GM18867 (cell line): ENCODE data around the gene OS9.

Experiments
- ATAC-seq: cut with Tn5 transposase; IDR thresholded peaks from one replicate; pipeline ENCODE4 v1.9.1; 2021; ENCODE audit warnings: mild to moderate bottlenecking, moderate library complexity; ENCODE audit not compliant: unreplicated experiment

The OS9 gene

GRCh38 chr12:57722716-57723629 is 29.0 kb downstream of the OS9 start:
- no peak for ATAC-seq

GRCh38 chr12:57723630-57723962 is 29.7 kb downstream of the OS9 start:
- no peak for ATAC-seq

- no peak for ATAC-seq
These were observed 30.3 kb downstream of the OS9 start for GRCh38 chr12:57724003-57724935.

- no peak for ATAC-seq
These were observed 31.2 kb downstream of the OS9 start for GRCh38 chr12:57724936-57725740.

- ATAC-seq = no peak
These were observed 31.9 kb downstream of the OS9 start for GRCh38 chr12:57725851-57726150.

- ATAC-seq = peak; percentile 63
These were observed 32.4 kb downstream of the OS9 start for GRCh38 chr12:57726151-57726883.

- ATAC-seq = peak; percentile 28
These were observed 33.2 kb downstream of the OS9 start for GRCh38 chr12:57726884-57727757.

GRCh38 chr12:57727758-57728395 is 33.9 kb downstream of the OS9 start:
- no peak for ATAC-seq

- ATAC-seq = no peak
These were observed 35.5 kb downstream of the OS9 start for GRCh38 chr12:57729321-57729844.

- ATAC-seq = no peak
These were observed 36.6 kb downstream of the OS9 start for GRCh38 chr12:57730336-57731067.

- no peak for ATAC-seq
These were observed 37.6 kb downstream of the OS9 start for GRCh38 chr12:57731411-57732080.

- ATAC-seq = no peak
These were observed 38.3 kb downstream of the OS9 start for GRCh38 chr12:57732270-57732669.

- ATAC-seq = no peak
These were observed 39.0 kb downstream of the OS9 start for GRCh38 chr12:57732726-57733593.

GRCh38 chr12:57733928-57734327 is 40.0 kb downstream of the OS9 start:
- no peak for ATAC-seq

- no peak for ATAC-seq
These were observed 40.7 kb downstream of the OS9 start for GRCh38 chr12:57734591-57734990.

GRCh38 chr12:57735198-57735855 is 41.4 kb downstream of the OS9 start:
- no peak for ATAC-seq
